Keratinocyte (primary cell): ENCODE results near the gene ADISSP. TPM values are rescaled to one million over a fixed set of nuclear protein-coding genes. Genes with fewer than 3 reads are reported as not detected.

ENCODE experiments used
- DNase-seq: peaks from one replicate; pipeline ENCODE4 v3.0.0-alpha.2; 2011; ENCODE audit warnings: low read depth, missing footprints, low spot score
- FAIRE-seq: peaks from 2 replicates; lab custom pipeline; 2011; peaks lifted over from hg19 to GRCh38; lab: Jason Lieb, UNC
- H2AFZ ChIP-seq: 2 replicates; pipeline ENCODE4 v1.6.0; 2012; ENCODE audit warnings: low read length, control low read depth, inconsistent platforms; ENCODE audit not compliant: control insufficient read depth
- H3K27ac ChIP-seq: 2 replicates; pipeline ENCODE4 v1.5.1; 2011; ENCODE audit warnings: low read length; ENCODE audit not compliant: control insufficient read depth, insufficient read depth
- H3K27me3 ChIP-seq: 3 replicates; pipeline ENCODE4 v1.6.0; 2011; ENCODE audit warnings: low read length; ENCODE audit not compliant: control insufficient read depth, insufficient read depth; ENCODE audit errors: extremely low read depth
- H3K36me3 ChIP-seq, 2 experiments: 2 replicates in 1 of 2; 3 replicates in 1 of 2; pipeline ENCODE4 v1.5.1; 2011; ENCODE audit warnings: low read length in 2 of 2, mild to moderate bottlenecking in 1 of 2; ENCODE audit not compliant: control insufficient read depth in 2 of 2, insufficient read depth in 2 of 2; ENCODE audit errors: extremely low read depth in 1 of 2
- H3K4me1 ChIP-seq: 3 replicates; pipeline ENCODE4 v1.5.1; 2011; ENCODE audit warnings: low read length; ENCODE audit not compliant: control insufficient read depth, insufficient read depth; ENCODE audit errors: extremely low read depth
- H3K4me2 ChIP-seq: 3 replicates; pipeline ENCODE4 v1.6.0; 2011; ENCODE audit warnings: low read depth, low read length; ENCODE audit not compliant: control insufficient read depth, insufficient read depth; ENCODE audit errors: extremely low read depth
- H3K4me3 ChIP-seq, 3 experiments: fragments of 200-600 bp in 1 of 3; sonication (generic) in 1 of 3; 2 replicates in 2 of 3; 3 replicates in 1 of 3; pipeline ENCODE4 v1.5.1; 2011 to 2016; ENCODE audit warnings: low read length in 3 of 3, mild to moderate bottlenecking in 3 of 3, control low read depth in 2 of 3, inconsistent platforms in 1 of 3, low read depth in 1 of 3, mixed read lengths in 1 of 3, mixed run types in 1 of 3, moderate library complexity in 1 of 3; ENCODE audit not compliant: control insufficient read depth in 2 of 3, insufficient read depth in 2 of 3; ENCODE audit errors: extremely low read depth in 1 of 3
- H3K79me2 ChIP-seq: 2 replicates; pipeline ENCODE4 v1.6.0; 2012; ENCODE audit warnings: low read length; ENCODE audit not compliant: control insufficient read depth, insufficient read depth
- H3K9ac ChIP-seq: 3 replicates; pipeline ENCODE4 v1.6.0; 2011; ENCODE audit warnings: low read length; ENCODE audit not compliant: control insufficient read depth, insufficient read depth; ENCODE audit errors: extremely low read depth
- H3K9me1 ChIP-seq: 3 replicates; pipeline ENCODE4 v1.6.0; 2011; ENCODE audit warnings: low read length; ENCODE audit not compliant: control insufficient read depth, insufficient read depth; ENCODE audit errors: extremely low read depth
- H3K9me3 ChIP-seq: 2 replicates; pipeline ENCODE4 v1.5.1; 2012; ENCODE audit warnings: low read depth, low read length; ENCODE audit not compliant: control insufficient read depth
- H4K20me1 ChIP-seq: 3 replicates; pipeline ENCODE4 v1.6.0; 2011; ENCODE audit warnings: low read length; ENCODE audit not compliant: control insufficient read depth, insufficient read depth; ENCODE audit errors: extremely low read depth
- EZH2 ChIP-seq: IDR thresholded peaks from one replicate; pipeline ENCODE4 v1.6.1; 2012; ENCODE audit warnings: inconsistent platforms, mild to moderate bottlenecking, low read length, moderate library complexity
- dilution Hi-C: fragments of 300-500 bp; cut with MboI; formaldehyde crosslinking; loops from one replicate; pipeline ENCODE4 v1.7.0; 2020; ENCODE audit warnings: low sequenced_read_pairs; ENCODE audit not compliant: extremely low pct_ligation_motif_present
- polyA plus RNA-seq, 5 experiments: library from polyadenylated mRNA; depleted of rRNA in 3 of 5; stranded (reverse) in 3 of 5; stranded (forward) in 1 of 5; unstranded in 1 of 5; fragments of >200 nt; gene quantifications; 1 replicate in 1 of 5; 2 replicates in 3 of 5; 3 replicates in 1 of 5; pipeline versions ENCODE4 v1.2.1 to v1.2.3, GENCODE V29; 2011 to 2012; ENCODE audit warnings: missing spikeins in 2 of 5, low read depth in 1 of 5, low replicate concordance in 1 of 5
- TF ChIP-seq, protein P1 (sequence below), 3 experiments: IDR thresholded peaks in 1 of 3; conservative IDR thresholded peaks in 1 of 3; optimal IDR thresholded peaks in 1 of 3; 2 replicates in 2 of 3; 3 replicates in 1 of 3; pipeline versions ENCODE3 to v1.5.1; 2011; ENCODE audit warnings: low read length in 3 of 3, mild to moderate bottlenecking in 3 of 3, moderate library complexity in 2 of 3, control low read depth in 1 of 3, inconsistent platforms in 1 of 3; ENCODE audit not compliant: insufficient read depth in 2 of 3; ENCODE audit errors: extremely low read depth in 1 of 3

The ADISSP gene
- polyA plus RNA-seq, 1 donor (not counting 4 experiments of a cell fraction or from before 2014, with no cell fraction given) = 28.2 TPM

GRCh38 chr20:3814928-3815495 is 47.5 kb upstream of the ADISSP start:
- Histone ChIP-seq H3K79me2 (no peaks in the 10 kb centered on the region), H3K4me3 (no peak overlapping the region), H3K9me1 (no peaks in the 10 kb centered on the region), H2AFZ (no peak overlapping the region), H3K9me3 (no peaks in the 10 kb centered on the region), H3K4me1 (peaks cover 42% of the 10 kb centered on the region), H3K36me3 (no peaks in the 10 kb centered on the region), H3K4me2 (no peak overlapping the region), H3K9ac (no peak overlapping the region), H3K27ac (no peak overlapping the region), H3K27me3 (no peaks in the 10 kb centered on the region), H4K20me1 (no peaks in the 10 kb centered on the region)
- DNase-seq (no peak), FAIRE-seq (no peak)
- TF ChIP-seq, protein P1, sequence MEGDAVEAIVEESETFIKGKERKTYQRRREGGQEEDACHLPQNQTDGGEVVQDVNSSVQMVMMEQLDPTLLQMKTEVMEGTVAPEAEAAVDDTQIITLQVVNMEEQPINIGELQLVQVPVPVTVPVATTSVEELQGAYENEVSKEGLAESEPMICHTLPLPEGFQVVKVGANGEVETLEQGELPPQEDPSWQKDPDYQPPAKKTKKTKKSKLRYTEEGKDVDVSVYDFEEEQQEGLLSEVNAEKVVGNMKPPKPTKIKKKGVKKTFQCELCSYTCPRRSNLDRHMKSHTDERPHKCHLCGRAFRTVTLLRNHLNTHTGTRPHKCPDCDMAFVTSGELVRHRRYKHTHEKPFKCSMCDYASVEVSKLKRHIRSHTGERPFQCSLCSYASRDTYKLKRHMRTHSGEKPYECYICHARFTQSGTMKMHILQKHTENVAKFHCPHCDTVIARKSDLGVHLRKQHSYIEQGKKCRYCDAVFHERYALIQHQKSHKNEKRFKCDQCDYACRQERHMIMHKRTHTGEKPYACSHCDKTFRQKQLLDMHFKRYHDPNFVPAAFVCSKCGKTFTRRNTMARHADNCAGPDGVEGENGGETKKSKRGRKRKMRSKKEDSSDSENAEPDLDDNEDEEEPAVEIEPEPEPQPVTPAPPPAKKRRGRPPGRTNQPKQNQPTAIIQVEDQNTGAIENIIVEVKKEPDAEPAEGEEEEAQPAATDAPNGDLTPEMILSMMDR (optimal IDR thresholded peaks at IDR 0.05 in 1 of 3, IDR thresholded peaks at IDR 0.05 in 1 of 3, conservative IDR thresholded peaks at IDR 0.05 in 1 of 3; ENCODE audit: extremely low read depth in 1 of 3, insufficient read depth in 2 of 3, low read length in 3 of 3) = no peak
- TF ChIP-seq EZH2 = no peak
- dilution Hi-C loops = no loop called here

DNA sequence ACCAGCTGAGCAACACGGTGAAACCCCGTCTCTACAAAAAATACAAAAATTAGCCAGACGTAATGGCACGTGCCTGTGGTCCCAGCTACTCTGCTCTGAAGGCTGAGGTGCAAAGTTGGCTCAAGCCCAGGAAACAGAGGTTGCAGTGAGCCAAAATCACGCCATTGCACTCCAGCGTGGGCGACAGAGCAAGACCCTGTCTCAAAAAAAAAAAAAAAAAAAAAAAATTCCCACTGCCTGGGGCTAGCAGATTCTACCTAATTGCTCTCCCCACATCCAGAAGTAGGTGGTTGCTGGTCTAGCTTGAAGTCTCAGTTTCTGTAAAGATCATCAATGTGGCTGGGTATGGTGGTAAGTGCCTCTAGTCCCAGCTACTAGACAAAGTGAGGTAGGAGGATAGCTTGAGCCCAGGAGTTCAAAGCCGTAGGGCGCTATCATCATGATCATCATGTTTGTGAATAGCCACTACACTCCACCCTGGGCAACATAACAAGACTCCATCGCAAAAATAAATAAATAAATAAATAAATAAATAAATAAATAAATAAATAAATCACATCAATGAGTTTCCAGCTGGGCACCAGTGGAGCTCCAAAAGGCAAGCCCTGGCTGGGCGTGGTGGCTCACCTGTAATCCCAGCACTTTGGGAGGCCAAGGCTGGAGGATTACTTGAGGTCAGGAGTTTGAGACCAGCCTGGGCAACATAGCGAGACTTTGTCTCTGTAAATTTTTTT is 46.5 kb upstream of the ADISSP start:
- no peak overlapping the region for H3K27ac ChIP-seq
- no peak overlapping the region for H2AFZ ChIP-seq
- no peak overlapping the region for H3K4me3 ChIP-seq
- H3K36me3 ChIP-seq = no peaks in the 10 kb centered on the region
- no peak overlapping the region for H3K4me2 ChIP-seq
- no peak for FAIRE-seq
- H3K79me2 ChIP-seq = no peaks in the 10 kb centered on the region
- H3K4me1 ChIP-seq = peaks cover 36% of the 10 kb centered on the region
- no peak for DNase-seq
- no peak overlapping the region for H3K9ac ChIP-seq
- dilution Hi-C loops = no loop called here
- H4K20me1 ChIP-seq = no peaks in the 10 kb centered on the region
- no peaks in the 10 kb centered on the region for H3K9me1 ChIP-seq
- H3K9me3 ChIP-seq = no peaks in the 10 kb centered on the region
- no peaks in the 10 kb centered on the region for H3K27me3 ChIP-seq
- TF ChIP-seq EZH2 = no peak
- TF ChIP-seq, protein P1 (optimal IDR thresholded peaks at IDR 0.05 in 1 of 3, IDR thresholded peaks at IDR 0.05 in 1 of 3, conservative IDR thresholded peaks at IDR 0.05 in 1 of 3; ENCODE audit: extremely low read depth in 1 of 3, insufficient read depth in 2 of 3, low read length in 3 of 3) = no peak
